Naive B cell (primary cell): Measurements from ENCODE around the gene IL3RA. TPM values are rescaled to one million over a fixed set of nuclear protein-coding genes. Genes with fewer than 3 reads are reported as not detected.
"Not testable (repeated sequence)": the region's sequence is repeated elsewhere in the genome, so short reads cannot be mapped to it uniquely, and the experiment has no call there.

Experiments
- ATAC-seq, 2 donors: fragments of 150-1000 bp; cut with Tn5 transposase; 2 replicates each; pipeline ENCODE4 v1.10.0; 2021; ENCODE audit warnings: low read depth in 2 of 2, mild to moderate bottlenecking in 2 of 2, moderate library complexity in 2 of 2
- DNase-seq: peaks from one replicate; pipeline ENCODE4 v3.0.0; 2022
- H3K27ac Mint-ChIP-seq, 6 donors: one replicate each; pipeline ENCODE4 v1.8.0; 2020 to 2022; ENCODE audit warnings: mild to moderate bottlenecking in 6 of 6, mixed read lengths in 6 of 6, moderate library complexity in 5 of 6, inconsistent platforms in 2 of 6
- H3K27me3 Mint-ChIP-seq, 3 donors: one replicate each; pipeline ENCODE4 v1.8.0; 2021 to 2022; ENCODE audit warnings: mixed read lengths in 3 of 3, mild to moderate bottlenecking in 1 of 3
- H3K36me3 Mint-ChIP-seq, 2 donors: one replicate each; pipeline ENCODE4 v1.8.0; 2020 to 2022; ENCODE audit warnings: mixed read lengths in 2 of 2, inconsistent platforms in 1 of 2, mild to moderate bottlenecking in 1 of 2
- H3K4me1 Mint-ChIP-seq, 3 donors: one replicate each; pipeline ENCODE4 v1.8.0; 2020 to 2022; ENCODE audit warnings: mixed read lengths in 3 of 3, inconsistent platforms in 1 of 3, mild to moderate bottlenecking in 1 of 3, moderate library complexity in 1 of 3
- H3K4me3 Mint-ChIP-seq, 8 donors: one replicate each; pipeline ENCODE4 v1.8.0; 2020 to 2022; ENCODE audit warnings: mild to moderate bottlenecking in 8 of 8, mixed read lengths in 8 of 8, moderate library complexity in 8 of 8, inconsistent platforms in 2 of 8
- H3K9me3 Mint-ChIP-seq, 7 donors: one replicate each; pipeline ENCODE4 v1.8.0; 2020 to 2022; ENCODE audit warnings: mixed read lengths in 7 of 7, mild to moderate bottlenecking in 5 of 7, inconsistent platforms in 2 of 7, moderate library complexity in 1 of 7
- polyA plus RNA-seq, 6 donors: library from polyadenylated mRNA; unstranded; fragments of 300-500 nt; fragmentation: Illumina TruSeq; gene quantifications; one replicate each; pipeline ENCODE4 v1.2.3, GENCODE V29; 2021; ENCODE audit warnings: low read depth in 6 of 6

IL3RA gene
- polyA plus RNA-seq, 6 donors from 2014 or later, result 4.1 to 33.6 (median 7.5) TPM

DNA sequence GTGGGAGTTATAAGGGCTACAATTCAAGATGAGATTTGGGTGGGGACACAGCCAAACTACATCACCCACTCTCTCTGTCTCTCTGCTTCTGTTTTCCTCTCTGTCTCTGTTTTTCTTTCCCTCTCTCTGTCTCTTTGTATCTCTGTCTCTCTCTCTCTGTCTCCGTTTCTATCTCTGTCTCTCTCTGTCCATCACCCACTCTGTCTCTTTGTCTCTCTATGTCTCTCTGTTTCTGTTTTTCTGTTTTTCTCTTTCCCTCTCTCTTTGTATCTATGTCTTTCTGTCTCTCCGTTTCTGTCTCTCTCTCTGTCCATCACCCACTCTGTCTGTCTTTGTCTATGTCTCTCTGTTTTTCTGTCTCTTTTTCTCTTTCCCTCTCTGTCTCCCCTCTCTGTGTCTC, 25.3 kb downstream of the IL3RA start:
- H3K4me1 Mint-ChIP-seq, result peaks cover 0 to 26% (median 4%) of the 10 kb centered on the region in 3 donors
- peaks cover 0 to 8% (median 2%) of the 10 kb centered on the region in 7 donors for H3K9me3 Mint-ChIP-seq
- H3K27me3 Mint-ChIP-seq, result no peaks in the 10 kb centered on the region
- no peak for DNase-seq
- H3K4me3 Mint-ChIP-seq, result peak overlapping the region in 1 of 8 donors; percentile 56
- ATAC-seq, result no peak
- peaks cover 0 to 39% of the 10 kb centered on the region in 2 donors for H3K36me3 Mint-ChIP-seq
- peak overlapping the region in 5 of 6 donors; percentile 8 to 89 (median 51) for H3K27ac Mint-ChIP-seq

DNA sequence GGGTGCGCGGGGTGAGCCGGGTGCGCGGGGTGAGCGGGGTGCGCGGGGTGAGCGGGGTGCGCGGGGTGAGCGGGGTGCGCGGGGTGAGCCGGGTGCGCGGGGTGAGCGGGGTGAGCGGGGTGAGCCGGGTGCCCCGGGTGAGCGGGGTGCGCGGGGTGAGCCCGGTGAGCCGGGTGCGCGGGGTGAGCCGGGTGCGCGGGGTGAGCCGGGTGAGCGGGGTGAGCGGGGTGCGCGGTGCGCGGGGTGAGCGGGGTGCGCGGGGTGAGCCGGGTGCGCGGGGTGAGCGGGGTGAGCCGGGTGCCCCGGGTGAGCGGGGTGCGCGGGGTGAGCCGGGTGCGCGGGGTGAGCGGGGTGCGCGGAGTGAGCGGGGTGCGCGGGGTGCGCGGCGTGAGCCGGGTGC, 29.8 kb downstream of the IL3RA start:
- peaks cover 0 to 14% of the 10 kb centered on the region in 2 donors for H3K36me3 Mint-ChIP-seq
- H3K4me1 Mint-ChIP-seq, H3K4me3 Mint-ChIP-seq, H3K27ac Mint-ChIP-seq, ATAC-seq, DNase-seq, H3K27me3 Mint-ChIP-seq, H3K9me3 Mint-ChIP-seq: not testable (repeated sequence)

DNA sequence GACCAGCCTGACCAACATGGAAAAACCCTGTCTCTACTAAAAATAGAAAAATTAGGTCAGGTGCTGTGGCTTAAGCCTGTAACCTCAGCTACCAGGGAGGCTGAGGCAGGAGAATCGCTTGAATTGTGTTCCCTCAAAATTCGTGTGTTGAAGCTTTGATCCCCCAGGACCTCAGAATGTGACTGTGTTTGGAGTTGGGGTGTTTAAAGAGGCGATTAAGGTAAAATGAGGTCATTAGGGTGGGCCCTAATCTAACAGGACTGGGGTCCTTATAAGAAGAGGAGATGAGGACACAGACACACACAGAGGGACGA, 31.8 kb downstream of the IL3RA start:
- ATAC-seq (no peak), DNase-seq (no peak)
- no peaks in the 10 kb centered on the region for H3K27me3 Mint-ChIP-seq
- H3K36me3 Mint-ChIP-seq, result no peaks in the 10 kb centered on the region
- peaks cover 0 to 3% (median 0%) of the 10 kb centered on the region in 7 donors for H3K9me3 Mint-ChIP-seq
- peak overlapping the region in 4 of 6 donors; percentile 18 to 95 (median 53) for H3K27ac Mint-ChIP-seq
- no peaks in the 10 kb centered on the region for H3K4me1 Mint-ChIP-seq
- H3K4me3 Mint-ChIP-seq, result peak overlapping the region in 1 of 8 donors; percentile 12

GRCh38 chrX:1378306-1378759, 41.7 kb downstream of the IL3RA start:
- Mint-ChIP-seq H3K4me1 (peaks cover 0 to 10% (median 6%) of the 10 kb centered on the region in 3 donors), H3K27ac (peak overlapping the region in 4 of 6 donors; percentile 29 to 63 (median 44)), H3K4me3 (no peak overlapping the region), H3K9me3 (no peaks in the 10 kb centered on the region), H3K27me3 (no peaks in the 10 kb centered on the region), H3K36me3 (no peaks in the 10 kb centered on the region)
- DNase-seq (no peak), ATAC-seq (no peak)

DNA sequence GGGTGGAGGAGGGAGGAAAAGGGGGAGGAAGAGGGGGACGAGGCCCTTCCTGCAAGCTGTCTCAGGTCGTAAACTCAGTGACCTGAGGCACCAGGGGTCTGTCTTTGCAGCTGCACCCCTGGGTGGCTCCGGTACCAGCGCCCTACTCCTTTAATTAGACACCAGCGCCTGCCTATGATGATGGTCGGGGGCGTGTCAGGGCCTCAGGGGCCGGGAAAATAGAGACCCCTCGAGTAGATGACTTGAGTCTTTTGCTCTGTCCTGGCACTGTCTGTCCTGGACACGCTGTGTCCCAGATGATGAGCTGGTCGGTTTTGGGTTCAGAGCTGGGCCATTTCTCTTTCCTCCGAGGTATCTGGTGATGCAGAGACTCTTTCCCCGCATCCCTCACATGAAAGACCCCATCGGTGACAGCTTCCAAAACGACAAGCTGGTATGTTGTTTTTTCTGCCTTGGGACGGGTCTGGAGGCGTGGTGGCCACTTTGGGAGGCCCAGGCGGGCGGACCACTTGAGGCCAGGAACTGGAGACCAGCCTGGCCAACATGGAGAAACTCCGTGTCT, 44.2 kb downstream of the IL3RA start:
- Mint-ChIP-seq H3K9me3 (no peaks in the 10 kb centered on the region), H3K4me3 (no peak overlapping the region), H3K27ac (peak overlapping the region in 2 of 6 donors; percentile 32 to 50), H3K4me1 (peaks cover 0 to 10% (median 6%) of the 10 kb centered on the region in 3 donors), H3K27me3 (no peaks in the 10 kb centered on the region), H3K36me3 (peaks cover 0 to 9% of the 10 kb centered on the region in 2 donors)
- peak in 1 of 2 donors; percentile 9 for ATAC-seq
- no peak for DNase-seq

- no peak overlapping the region for H3K4me3 Mint-ChIP-seq
- H3K9me3 Mint-ChIP-seq, result no peaks in the 10 kb centered on the region
- ATAC-seq (no peak), DNase-seq (no peak)
- peaks cover 18 to 28% (median 27%) of the 10 kb centered on the region in 3 donors for H3K4me1 Mint-ChIP-seq
- H3K27ac Mint-ChIP-seq, result peak overlapping the region in 1 of 6 donors; percentile 34
- H3K36me3 Mint-ChIP-seq, result peaks cover 16 to 22% of the 10 kb centered on the region in 2 donors
- H3K27me3 Mint-ChIP-seq, result no peaks in the 10 kb centered on the region
Measured at GRCh38 chrX:1384658-1385252, 48.2 kb downstream of the IL3RA start.

DNA sequence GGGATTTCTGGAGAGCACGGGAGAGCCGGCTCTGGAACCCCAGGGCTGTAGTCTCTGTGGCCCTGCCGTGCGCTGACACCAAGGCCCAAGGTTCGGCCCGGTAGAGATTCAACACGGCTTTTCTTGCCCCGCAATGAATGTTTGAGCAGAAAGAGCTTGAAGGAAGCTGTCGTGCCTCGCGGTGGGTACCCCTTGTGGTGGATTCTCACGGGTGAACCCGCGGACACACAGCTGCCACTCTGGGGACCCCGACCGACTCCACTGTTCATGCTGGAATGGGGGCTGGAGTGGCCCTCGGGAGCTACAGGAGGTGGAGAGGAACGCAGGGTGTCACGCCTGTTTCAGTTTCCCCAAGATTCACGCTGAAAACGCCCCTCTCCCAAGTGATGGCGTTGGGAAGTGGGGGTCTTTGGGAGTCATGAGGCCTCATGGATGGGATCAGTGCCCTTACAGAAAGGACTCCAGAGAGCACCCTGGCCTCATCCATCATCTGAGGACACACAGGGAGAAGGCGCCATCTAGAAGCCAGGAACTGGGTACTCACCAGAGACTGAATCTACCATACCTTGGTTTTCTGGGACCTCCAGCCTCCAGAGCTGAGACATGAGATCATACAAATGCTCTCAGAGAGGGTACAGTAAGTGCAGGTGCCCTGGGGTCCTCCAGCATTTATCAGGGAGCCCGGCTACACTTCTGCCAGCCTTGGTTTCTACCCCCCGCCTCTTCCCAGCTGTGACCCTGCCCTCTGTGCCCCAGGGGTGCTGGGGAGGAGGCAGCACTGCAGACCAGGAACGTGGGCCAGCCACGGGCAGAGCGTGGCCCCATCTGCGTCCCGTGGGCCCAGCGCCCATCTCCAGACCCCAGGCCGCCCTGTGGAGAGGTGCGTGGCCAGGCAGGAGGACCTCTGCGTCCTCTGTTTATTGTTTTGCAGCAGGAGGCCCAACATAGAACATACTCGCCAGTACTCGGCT, 49.0 kb downstream of the IL3RA start:
- Mint-ChIP-seq H3K4me3 (peak overlapping the region in 1 of 8 donors; percentile 68), H3K9me3 (no peaks in the 10 kb centered on the region), H3K36me3 (peaks cover 16 to 22% of the 10 kb centered on the region in 2 donors), H3K27me3 (no peaks in the 10 kb centered on the region), H3K27ac (peak overlapping the region in 2 of 6 donors; percentile 34 to 79), H3K4me1 (peaks cover 18 to 29% (median 22%) of the 10 kb centered on the region in 3 donors)
- peak; percentile 11 to 13 for ATAC-seq
- DNase-seq, result no peak

DNA sequence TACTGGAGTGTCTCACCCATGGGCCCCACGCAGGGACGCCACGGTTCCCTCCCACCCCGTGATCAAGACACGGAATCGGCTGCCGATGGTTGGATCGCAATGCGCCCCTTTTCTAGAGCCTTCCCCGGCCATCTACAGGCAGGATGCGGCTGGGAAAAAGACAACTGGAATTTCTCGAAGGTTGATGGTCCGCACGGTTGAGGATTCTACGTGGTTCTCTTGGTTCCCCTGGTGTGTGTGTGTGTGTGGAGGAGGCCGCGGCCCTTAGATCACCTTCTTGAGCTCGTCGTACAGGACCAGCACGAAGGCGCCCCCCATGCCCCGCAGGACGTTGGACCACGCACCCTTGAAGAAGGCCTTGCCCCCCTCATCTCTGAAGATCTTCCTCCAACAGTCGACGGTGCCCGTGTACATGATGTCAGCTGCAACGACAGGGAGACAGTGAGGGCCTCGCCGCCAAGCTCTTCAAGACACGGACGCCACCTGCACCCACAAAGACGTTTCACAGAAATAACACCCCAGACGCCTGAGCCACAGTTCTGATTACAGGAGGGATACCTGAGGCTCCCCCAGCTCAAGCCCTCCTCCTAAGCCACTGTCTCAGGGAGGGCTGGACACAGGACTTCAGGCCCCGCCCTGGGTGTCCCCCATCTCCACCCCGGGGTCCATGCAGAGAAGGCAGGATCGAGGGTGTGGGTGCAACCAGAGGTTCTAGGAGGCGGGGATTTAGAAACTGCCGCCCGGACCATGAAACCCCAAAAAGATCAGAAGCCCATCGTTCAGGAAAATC, 49.9 kb downstream of the IL3RA start:
- ATAC-seq, result no peak
- H3K27ac Mint-ChIP-seq, result no peak overlapping the region
- no peak for DNase-seq
- peaks cover 16 to 22% of the 10 kb centered on the region in 2 donors for H3K36me3 Mint-ChIP-seq
- peaks cover 18 to 35% (median 22%) of the 10 kb centered on the region in 3 donors for H3K4me1 Mint-ChIP-seq
- H3K9me3 Mint-ChIP-seq, result no peaks in the 10 kb centered on the region
- no peaks in the 10 kb centered on the region for H3K27me3 Mint-ChIP-seq
- peak overlapping the region in 3 of 8 donors; percentile 46 to 68 (median 59) for H3K4me3 Mint-ChIP-seq

GRCh38 chrX:1387141-1387776, 50.7 kb downstream of the IL3RA start:
- DNase-seq, result no peak
- Mint-ChIP-seq H3K36me3 (peaks cover 16 to 22% of the 10 kb centered on the region in 2 donors), H3K4me1 (peaks cover 18 to 33% (median 22%) of the 10 kb centered on the region in 3 donors), H3K9me3 (no peaks in the 10 kb centered on the region), H3K4me3 (peak overlapping the region in 3 of 8 donors; percentile 15 to 71 (median 34)), H3K27ac (peak overlapping the region in 1 of 6 donors; percentile 54), H3K27me3 (no peaks in the 10 kb centered on the region)
- ATAC-seq, result no peak

- Mint-ChIP-seq H3K9me3 (no peaks in the 10 kb centered on the region), H3K4me3 (peak overlapping the region in 7 of 8 donors; percentile 24 to 87 (median 53)), H3K4me1 (peaks cover 27 to 39% (median 30%) of the 10 kb centered on the region in 3 donors), H3K27ac (peak overlapping the region in 3 of 6 donors; percentile 44 to 88 (median 54)), H3K36me3 (peaks cover 16 to 22% of the 10 kb centered on the region in 2 donors), H3K27me3 (no peaks in the 10 kb centered on the region)
- no peak for ATAC-seq
- DNase-seq, result no peak
Measured at GRCh38 chrX:1388651-1389050, 52.1 kb downstream of the IL3RA start.

- peaks cover 16 to 22% of the 10 kb centered on the region in 2 donors for H3K36me3 Mint-ChIP-seq
Measured at GRCh38 chrX:1389181-1389992, 52.8 kb downstream of the IL3RA start.

DNA sequence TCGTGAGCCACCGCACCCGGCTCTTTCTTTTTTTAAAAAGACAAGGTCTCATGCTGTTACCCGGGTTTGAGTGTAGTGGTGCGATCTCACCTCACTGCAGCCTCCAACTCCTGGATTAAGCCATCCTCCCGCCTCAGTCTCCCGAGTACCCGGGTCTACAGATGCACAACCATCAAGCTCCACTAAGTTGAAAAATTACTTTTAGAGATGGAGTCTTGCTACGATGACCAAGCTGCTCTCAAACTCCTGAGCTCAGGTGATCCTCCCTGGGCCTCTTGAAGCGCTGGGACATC, 53.4 kb downstream of the IL3RA start:
- H3K27ac Mint-ChIP-seq, result peak overlapping the region in 2 of 6 donors; percentile 9 to 21
- ATAC-seq (no peak), DNase-seq (no peak)
- H3K36me3 Mint-ChIP-seq, result peaks cover 14 to 22% of the 10 kb centered on the region in 2 donors
- H3K4me3 Mint-ChIP-seq, result peak overlapping the region in 5 of 8 donors; percentile 29 to 71 (median 49)
- H3K9me3 Mint-ChIP-seq, result no peaks in the 10 kb centered on the region
- no peaks in the 10 kb centered on the region for H3K27me3 Mint-ChIP-seq
- H3K4me1 Mint-ChIP-seq, result peaks cover 36 to 49% (median 42%) of the 10 kb centered on the region in 3 donors

More at GRCh38 chrX:1389181-1389992, 52.8 kb downstream of the IL3RA start:
- no peak for DNase-seq
- Mint-ChIP-seq H3K27me3 (no peaks in the 10 kb centered on the region), H3K4me1 (peaks cover 33 to 46% (median 38%) of the 10 kb centered on the region in 3 donors), H3K27ac (peak overlapping the region in 2 of 6 donors; percentile 9 to 30), H3K4me3 (peak overlapping the region in 7 of 8 donors; percentile 2 to 87 (median 53)), H3K9me3 (no peaks in the 10 kb centered on the region)
- ATAC-seq, result no peak
